Activated naive CD8-positive, alpha-beta T cell treated with anti-CD3 and anti-CD28 coated beads, Interleukin-2, amount 10 ng/mL, durations not matched to agents 7 days and 5 days (primary cell): ENCODE data around the gene DYNLT2B. TPM values are rescaled to one million over a fixed set of nuclear protein-coding genes. Genes with fewer than 3 reads are reported as not detected.

ENCODE experiments used
- ATAC-seq: fragments of 150-1000 bp; cut with Tn5 transposase; one replicate; pipeline ENCODE4 v1.10.0; 2021; ENCODE audit warnings: low read depth, moderate library complexity
- POLR2A ChIA-PET: fragments of 350-600 bp; sonication (Branson Sonifier 250); formaldehyde crosslinking; loops from one replicate; lab custom pipeline; 2021; ENCODE audit warnings: antibody characterized with exemption; lab: Charles Lee
- DNase-seq: peaks from one replicate; pipeline ENCODE4 v3.0.0; 2021
- H3K27ac Mint-ChIP-seq: one replicate; pipeline ENCODE4 v1.8.0; 2022; ENCODE audit warnings: mild to moderate bottlenecking, mixed read lengths
- H3K27me3 Mint-ChIP-seq: one replicate; pipeline ENCODE4 v1.8.0; 2022; ENCODE audit warnings: mild to moderate bottlenecking, moderate library complexity, mixed read lengths
- H3K36me3 Mint-ChIP-seq: one replicate; pipeline ENCODE4 v1.8.0; 2021; ENCODE audit warnings: mild to moderate bottlenecking, mixed read lengths
- H3K4me1 Mint-ChIP-seq: one replicate; pipeline ENCODE4 v1.8.0; 2021; ENCODE audit warnings: mixed read lengths
- H3K4me3 Mint-ChIP-seq: one replicate; pipeline ENCODE4 v1.8.0; 2022; ENCODE audit warnings: mild to moderate bottlenecking, moderate library complexity, mixed read lengths
- H3K9me3 Mint-ChIP-seq: one replicate; pipeline ENCODE4 v1.8.0; 2021; ENCODE audit warnings: mixed read lengths
- total RNA-seq, 2 experiments: library from RNA; stranded (reverse); gene quantifications; one replicate each; pipeline ENCODE4 v1.2.3, GENCODE V29; 2021

Gene DYNLT2B
- total RNA-seq, 2 experiments from 2014 or later = 15.4 to 18.9 TPM

DNA sequence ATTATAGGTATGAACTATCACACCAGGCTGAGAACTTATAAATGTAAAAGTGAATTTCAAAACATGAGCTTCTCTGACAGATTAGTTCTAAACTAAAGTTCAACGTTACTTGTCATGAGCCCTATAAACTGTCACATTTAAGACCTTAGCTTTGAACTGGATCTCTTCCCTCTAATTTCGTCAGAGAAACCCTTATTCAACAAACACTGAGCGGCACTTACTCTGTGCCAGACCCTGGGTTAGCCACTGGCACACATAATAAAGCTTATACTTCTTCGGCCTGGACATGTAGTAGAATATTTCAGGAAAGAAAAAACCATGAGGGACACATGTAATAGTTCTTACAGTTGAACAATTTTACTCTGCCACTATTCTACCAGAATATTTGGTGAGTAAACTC lies 36.1 kb downstream of the DYNLT2B start:
- no peaks in the 10 kb centered on the region for H3K27me3 Mint-ChIP-seq
- DNase-seq (no peak), ATAC-seq (no peak)
- POLR2A ChIA-PET = interaction anchor here (1.2 to 3.3 kb wide), 2 partner anchors 36 to 38 kb away, joined by 3 to 26 read pairs; partner anchors contain the start of gene DYNLT2B
- H3K9me3 Mint-ChIP-seq = no peaks in the 10 kb centered on the region
- H3K4me1 Mint-ChIP-seq = peaks cover 52% of the 10 kb centered on the region
- no peak overlapping the region for H3K27ac Mint-ChIP-seq
- peaks cover 20% of the 10 kb centered on the region for H3K36me3 Mint-ChIP-seq
- H3K4me3 Mint-ChIP-seq = no peak overlapping the region

DNA sequence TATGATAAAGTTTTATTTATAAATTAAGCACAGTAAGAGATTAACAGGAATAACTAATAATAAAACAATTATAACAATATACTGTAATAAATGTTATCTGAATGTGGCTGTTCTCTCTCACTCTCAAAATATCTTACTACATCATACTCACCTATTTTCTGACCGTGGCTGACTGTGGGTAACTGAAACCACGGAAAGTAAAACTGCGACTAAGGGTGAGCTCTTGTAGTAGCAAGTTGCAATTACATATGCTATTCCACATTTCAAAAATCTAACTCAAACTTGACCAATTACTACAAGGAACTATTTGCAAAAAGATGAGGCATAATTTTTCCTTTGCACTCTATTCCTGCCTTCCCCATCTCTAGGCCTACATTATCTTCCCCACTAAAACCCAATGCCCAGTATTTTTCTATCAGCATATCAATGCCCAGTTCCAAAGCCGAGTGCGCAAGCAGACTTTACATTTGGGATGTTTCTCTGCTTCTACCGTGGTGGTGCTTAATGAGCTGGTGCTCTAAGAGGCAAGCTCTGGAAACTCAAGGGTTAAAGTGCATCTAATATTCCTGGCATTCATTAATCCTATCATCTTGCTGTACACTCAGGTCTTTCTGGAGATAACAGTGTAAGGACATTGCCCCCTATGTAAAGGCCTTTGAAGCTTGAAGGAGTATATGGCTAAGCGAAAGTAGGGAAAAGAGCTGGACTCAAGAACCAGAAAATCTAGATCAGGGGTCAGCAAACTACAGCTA lies 37.2 kb downstream of the DYNLT2B start:
- Mint-ChIP-seq H3K27me3 (no peaks in the 10 kb centered on the region), H3K4me3 (peak overlapping the region; percentile 49), H3K9me3 (no peaks in the 10 kb centered on the region), H3K4me1 (peaks cover 50% of the 10 kb centered on the region), H3K36me3 (peaks cover 21% of the 10 kb centered on the region), H3K27ac (peak overlapping the region; percentile 64)
- no peak for DNase-seq
- POLR2A ChIA-PET = interaction anchor here (1.0 to 3.3 kb wide), 3 partner anchors 37 to 222 kb away, joined by 3 to 26 read pairs (median 3); partner anchors contain the start of gene DYNLT2B
- peak; percentile 80 for ATAC-seq

DNA sequence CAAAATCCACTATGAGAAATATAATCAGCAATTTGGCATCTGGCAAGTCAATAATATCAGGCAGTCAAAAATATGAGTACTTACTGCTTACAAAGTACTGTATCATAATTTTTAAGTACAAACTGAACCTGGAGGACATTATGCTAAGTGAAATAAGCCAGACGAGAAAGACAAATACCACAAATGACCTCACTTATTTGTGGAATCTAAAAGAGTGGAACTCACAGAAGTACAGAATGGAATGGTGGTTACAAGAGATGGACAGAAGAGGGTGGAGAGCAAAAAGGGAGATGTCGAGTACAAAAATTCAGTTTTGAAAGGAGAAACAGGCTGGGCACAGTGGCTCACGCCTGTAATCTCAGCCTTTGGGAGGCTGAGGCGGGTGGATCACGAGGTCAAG lies 42.9 kb downstream of the DYNLT2B start:
- no peak for DNase-seq
- no peak for ATAC-seq

DNA sequence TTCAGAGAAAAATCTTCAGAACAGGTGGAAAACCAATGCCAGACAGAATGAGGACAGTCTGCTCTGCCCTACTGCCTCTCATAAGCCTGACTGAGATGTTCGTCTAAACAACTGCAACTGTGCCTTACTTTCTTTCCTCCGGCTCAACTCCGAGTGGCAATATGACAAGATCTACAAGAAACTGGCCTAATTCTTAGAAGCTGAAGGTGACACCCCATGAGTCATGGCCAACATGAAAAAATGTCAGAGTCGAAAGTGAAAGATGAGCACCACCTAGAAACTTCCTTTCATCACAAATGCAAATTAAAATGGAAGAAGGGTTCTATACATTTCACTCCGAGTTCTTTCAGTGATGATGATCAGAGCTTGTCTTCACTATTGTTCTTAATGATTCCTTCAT lies 43.5 kb downstream of the DYNLT2B start:
- POLR2A ChIA-PET = interaction anchor here (0.5 to 2.9 kb wide), 4 partner anchors 15 to 227 kb away, joined by 3 to 26 read pairs (median 3); partner anchors contain the start of gene DYNLT2B
- Mint-ChIP-seq H3K4me3 (peak overlapping the region; percentile 80), H3K4me1 (peaks cover 36% of the 10 kb centered on the region), H3K9me3 (peaks cover 1% of the 10 kb centered on the region), H3K27me3 (no peaks in the 10 kb centered on the region), H3K36me3 (peaks cover 43% of the 10 kb centered on the region), H3K27ac (peak overlapping the region; percentile 90)
- DNase-seq (no peak), ATAC-seq (peak; percentile 98)

More for the DNA sequence above, 42.9 kb downstream of the DYNLT2B start:
- Mint-ChIP-seq H3K4me1 (peaks cover 38% of the 10 kb centered on the region), H3K36me3 (peaks cover 39% of the 10 kb centered on the region), H3K27ac (peak overlapping the region; percentile 90), H3K9me3 (peaks cover 1% of the 10 kb centered on the region), H3K27me3 (no peaks in the 10 kb centered on the region), H3K4me3 (peak overlapping the region; percentile 80)
- POLR2A ChIA-PET = interaction anchor here (0.5 to 2.9 kb wide), 3 partner anchors 14 to 226 kb away, joined by 3 to 26 read pairs (median 3); partner anchors contain the start of gene DYNLT2B

- POLR2A ChIA-PET = interaction anchor here (0.6 to 2.9 kb wide), 7 partner anchors 11 to 466 kb away, joined by 3 to 26 read pairs (median 3); partner anchors contain the start of genes DYNLT2B, FBXO45, PAK2 and WDR53
- Mint-ChIP-seq H3K36me3 (peaks cover 42% of the 10 kb centered on the region), H3K4me3 (peak overlapping the region; percentile 37), H3K9me3 (peaks cover 1% of the 10 kb centered on the region), H3K27ac (peak overlapping the region; percentile 90), H3K4me1 (peaks cover 36% of the 10 kb centered on the region), H3K27me3 (no peaks in the 10 kb centered on the region)
- DNase-seq = no peak
- no peak for ATAC-seq
Observed at GRCh38 chr3:196273655-196274054, 44.4 kb downstream of the DYNLT2B start.

GRCh38 chr3:196272826-196273225 lies 45.2 kb downstream of the DYNLT2B start:
- peaks cover 38% of the 10 kb centered on the region for H3K36me3 Mint-ChIP-seq
- no peak for ATAC-seq
- H3K4me3 Mint-ChIP-seq = no peak overlapping the region
- peaks cover 29% of the 10 kb centered on the region for H3K4me1 Mint-ChIP-seq
- peak overlapping the region; percentile 90 for H3K27ac Mint-ChIP-seq
- H3K9me3 Mint-ChIP-seq = peaks cover 1% of the 10 kb centered on the region
- POLR2A ChIA-PET = interaction anchor here (0.6 to 2.9 kb wide), 5 partner anchors 12 to 467 kb away, joined by 3 to 26 read pairs (median 3); partner anchors contain the start of genes DYNLT2B, FBXO45, PAK2 and WDR53
- no peak for DNase-seq
- no peaks in the 10 kb centered on the region for H3K27me3 Mint-ChIP-seq

DNA sequence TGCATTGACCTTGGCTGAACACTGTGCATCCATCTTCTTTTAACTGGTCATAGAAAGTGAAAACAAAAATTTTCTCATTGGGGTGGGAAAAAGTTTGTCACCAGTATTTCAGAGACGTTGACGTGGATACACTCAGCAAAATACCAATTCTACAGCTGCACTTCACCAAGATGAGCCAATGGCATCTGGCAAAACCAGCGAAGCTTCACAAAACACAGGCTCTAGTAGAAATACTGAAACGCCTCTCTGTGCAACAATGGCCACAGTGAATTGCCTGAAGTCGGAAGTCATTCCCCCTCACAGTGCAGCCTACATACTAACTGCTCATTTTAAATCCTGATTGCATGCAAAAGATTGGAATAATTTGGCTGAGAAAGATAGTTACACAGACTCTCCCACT lies 47.5 kb downstream of the DYNLT2B start:
- POLR2A ChIA-PET = interaction anchor here (0.6 kb wide), 1 partner anchor 8 kb away, joined by 4 read pairs; no protein-coding TSS in a partner anchor
- H3K27ac Mint-ChIP-seq = no peak overlapping the region
- H3K4me1 Mint-ChIP-seq = peaks cover 31% of the 10 kb centered on the region
- no peak for DNase-seq
- H3K4me3 Mint-ChIP-seq = no peak overlapping the region
- ATAC-seq = no peak
- H3K27me3 Mint-ChIP-seq = no peaks in the 10 kb centered on the region
- H3K9me3 Mint-ChIP-seq = peaks cover 1% of the 10 kb centered on the region
- H3K36me3 Mint-ChIP-seq = peaks cover 33% of the 10 kb centered on the region

GRCh38 chr3:196268284-196269163 lies 49.5 kb downstream of the DYNLT2B start:
- H3K4me1 Mint-ChIP-seq = peaks cover 20% of the 10 kb centered on the region
- POLR2A ChIA-PET = no interaction called here
- H3K27ac Mint-ChIP-seq = peak overlapping the region; percentile 25
- DNase-seq = no peak
- no peak overlapping the region for H3K4me3 Mint-ChIP-seq
- H3K9me3 Mint-ChIP-seq = peaks cover 1% of the 10 kb centered on the region
- no peaks in the 10 kb centered on the region for H3K27me3 Mint-ChIP-seq
- ATAC-seq = no peak
- peaks cover 30% of the 10 kb centered on the region for H3K36me3 Mint-ChIP-seq

GRCh38 chr3:196263819-196264218 lies 54.2 kb downstream of the DYNLT2B start:
- DNase-seq (no peak), ATAC-seq (no peak)
- POLR2A ChIA-PET = no interaction called here
- peaks cover 20% of the 10 kb centered on the region for H3K36me3 Mint-ChIP-seq
- H3K27me3 Mint-ChIP-seq = no peaks in the 10 kb centered on the region
- H3K27ac Mint-ChIP-seq = no peak overlapping the region
- H3K4me1 Mint-ChIP-seq = peaks cover 8% of the 10 kb centered on the region
- H3K4me3 Mint-ChIP-seq = no peak overlapping the region
- no peaks in the 10 kb centered on the region for H3K9me3 Mint-ChIP-seq

DNA sequence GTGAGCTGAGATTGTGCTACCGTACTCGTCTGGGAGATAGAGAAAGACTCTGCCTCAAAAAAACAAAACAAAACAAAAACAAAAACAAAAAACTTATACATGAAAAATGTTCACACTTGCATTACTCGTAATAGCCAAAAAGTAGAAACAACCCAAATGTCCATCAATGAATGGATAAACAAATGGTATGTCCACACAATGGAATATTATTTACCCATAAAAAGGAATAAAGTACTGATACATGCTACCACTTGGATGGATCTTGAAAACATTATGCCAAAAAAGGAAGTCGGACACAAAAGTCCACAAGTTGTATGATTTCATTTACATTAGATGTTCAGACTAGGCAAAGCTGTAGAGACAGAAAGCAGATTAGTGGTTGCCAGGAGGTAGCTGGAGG lies 57.3 kb downstream of the DYNLT2B start:
- DNase-seq = no peak
- Mint-ChIP-seq H3K4me1 (peaks cover 4% of the 10 kb centered on the region), H3K9me3 (no peaks in the 10 kb centered on the region), H3K27me3 (no peaks in the 10 kb centered on the region), H3K36me3 (peaks cover 20% of the 10 kb centered on the region), H3K27ac (no peak overlapping the region), H3K4me3 (no peak overlapping the region)
- POLR2A ChIA-PET = no interaction called here
- ATAC-seq = no peak

- POLR2A ChIA-PET = no interaction called here
- ATAC-seq (no peak), DNase-seq (no peak)
- Mint-ChIP-seq H3K9me3 (no peaks in the 10 kb centered on the region), H3K4me1 (peaks cover 3% of the 10 kb centered on the region), H3K4me3 (no peak overlapping the region), H3K27me3 (no peaks in the 10 kb centered on the region), H3K27ac (peak overlapping the region; percentile 32), H3K36me3 (peaks cover 12% of the 10 kb centered on the region)
Observed at GRCh38 chr3:196255776-196256175, 62.3 kb downstream of the DYNLT2B start.

DNA sequence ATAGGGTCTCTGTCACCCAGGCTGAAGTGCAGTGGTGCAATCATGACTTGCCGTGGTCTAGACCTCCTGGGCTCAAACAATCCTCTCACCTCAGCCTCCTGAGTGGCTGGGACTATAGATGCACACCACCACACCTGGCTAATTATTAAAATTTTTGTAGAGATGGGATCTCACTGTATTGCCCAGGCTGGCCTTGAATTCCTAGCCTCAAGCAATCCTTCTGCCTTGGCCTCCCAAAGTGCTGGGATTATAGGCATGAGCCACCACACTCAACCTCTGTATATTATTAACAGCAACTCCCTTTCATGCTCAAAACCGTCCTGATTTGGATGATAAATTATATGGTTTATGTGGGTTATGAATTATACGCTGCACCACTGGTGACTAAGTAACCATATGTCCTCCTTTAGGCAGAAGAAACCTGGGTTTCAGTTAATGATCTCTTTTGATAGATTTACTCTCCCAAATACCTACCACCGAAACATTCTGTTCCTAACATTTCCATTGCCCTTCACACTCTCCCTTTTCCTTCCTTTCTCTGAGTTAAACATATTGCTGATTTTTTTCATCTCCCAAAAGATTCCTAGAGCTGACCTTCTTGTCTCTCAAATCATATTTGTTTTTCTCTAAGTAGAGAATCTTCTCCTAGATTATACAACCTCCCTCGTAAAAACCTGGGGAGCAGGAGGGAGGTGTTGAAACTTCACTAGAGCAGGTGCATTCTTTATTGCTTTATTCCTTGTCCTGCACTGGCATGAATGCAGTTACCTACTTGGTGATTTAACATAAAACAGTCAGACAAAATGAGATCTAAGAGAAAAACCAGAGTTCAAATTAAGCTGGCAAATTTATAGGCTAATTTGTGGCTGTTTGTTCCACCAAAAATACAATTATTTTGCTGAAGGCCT lies 63.4 kb downstream of the DYNLT2B start:
- H3K4me1 Mint-ChIP-seq = peaks cover 3% of the 10 kb centered on the region
- DNase-seq = no peak
- H3K36me3 Mint-ChIP-seq = peaks cover 15% of the 10 kb centered on the region
- H3K27ac Mint-ChIP-seq = no peak overlapping the region
- ATAC-seq = no peak
- no peak overlapping the region for H3K4me3 Mint-ChIP-seq
- H3K9me3 Mint-ChIP-seq = no peaks in the 10 kb centered on the region
- POLR2A ChIA-PET = interaction anchor here (0.8 kb wide), 2 partner anchors 33 to 63 kb away, joined by 3 read pairs; partner anchors contain the start of genes DYNLT2B and PCYT1A
- H3K27me3 Mint-ChIP-seq = no peaks in the 10 kb centered on the region
